GM23338 (cell line): ENCODE results near the gene GRM4. TPM values are rescaled to one million over a fixed set of nuclear protein-coding genes. Genes with fewer than 3 reads are reported as not detected.
A peak's percentile ranks its signal among the peaks of the same experiment; 100 is the strongest.

ENCODE experiments used
- ATAC-seq: fragments of 200-7000 bp; cut with Tn5 transposase; 3 replicates; pipeline ENCODE4 v1.9.1; 2020
- DNase-seq: peaks from one replicate; pipeline ENCODE4 v3.0.0-alpha.2; 2015; ENCODE audit warnings: low spot score
- H2AFZ ChIP-seq: fragments of 200-600 bp; sonication (generic); 2 replicates; pipeline ENCODE4 v1.8.0; 2016; ENCODE audit warnings: antibody characterized with exemption, mild to moderate bottlenecking, moderate library complexity
- H3F3A ChIP-seq: fragments of 200-600 bp; sonication (generic); replicated peaks from 2 replicates; pipeline ENCODE4 v1.8.0; 2017; ENCODE audit warnings: antibody characterized with exemption, mixed run types, low read depth
- H3K27ac ChIP-seq: fragments of 200-600 bp; sonication (generic); 2 replicates; pipeline ENCODE4 v1.6.1; 2016; ENCODE audit warnings: low read depth
- H3K27me3 ChIP-seq: fragments of 200-600 bp; sonication (generic); 2 replicates; pipeline ENCODE4 v1.8.0; 2016; ENCODE audit warnings: mild to moderate bottlenecking, mixed run types, moderate library complexity; ENCODE audit not compliant: insufficient read depth
- H3K36me3 ChIP-seq: fragments of 200-600 bp; sonication (generic); 2 replicates; pipeline ENCODE4 v1.8.0; 2016; ENCODE audit warnings: mild to moderate bottlenecking; ENCODE audit not compliant: insufficient read depth
- H3K4me1 ChIP-seq: fragments of 200-600 bp; sonication (generic); 2 replicates; pipeline ENCODE4 v1.8.0; 2016; ENCODE audit warnings: mild to moderate bottlenecking, moderate library complexity; ENCODE audit not compliant: insufficient read depth
- H3K4me2 ChIP-seq: fragments of 200-600 bp; sonication (generic); 2 replicates; pipeline ENCODE4 v1.7.1; 2017; ENCODE audit warnings: mixed run types
- H3K4me3 ChIP-seq: fragments of 200-600 bp; sonication (generic); 2 replicates; pipeline ENCODE4 v1.6.1; 2016; ENCODE audit warnings: mixed run types
- H3K79me2 ChIP-seq: fragments of 200-600 bp; sonication (generic); replicated peaks from 2 replicates; pipeline ENCODE4 v1.8.0; 2017; ENCODE audit warnings: mild to moderate bottlenecking; ENCODE audit not compliant: insufficient read depth
- H3K9me2 ChIP-seq: fragments of 200-600 bp; sonication (generic); 2 replicates; pipeline ENCODE4 v1.8.0; 2017; ENCODE audit not compliant: insufficient read depth
- H4K20me1 ChIP-seq: fragments of 200-600 bp; sonication (generic); replicated peaks from 2 replicates; pipeline ENCODE4 v1.8.0; 2017; ENCODE audit warnings: mild to moderate bottlenecking; ENCODE audit not compliant: insufficient read depth
- H3K27ac Mint-ChIP-seq: 2 replicates; pipeline ENCODE4 v1.8.0; 2020; ENCODE audit warnings: inconsistent platforms, mild to moderate bottlenecking, moderate library complexity, mixed read lengths
- H3K27me3 Mint-ChIP-seq: 3 replicates; pipeline ENCODE4 v1.8.0; 2022; ENCODE audit warnings: low read depth, mild to moderate bottlenecking, moderate library complexity, mixed read lengths, inconsistent platforms; ENCODE audit not compliant: insufficient read depth, poor library complexity
- H3K36me3 Mint-ChIP-seq: 3 replicates; pipeline ENCODE4 v1.8.0; 2021; ENCODE audit warnings: low read depth, mild to moderate bottlenecking, inconsistent platforms, moderate library complexity, mixed read lengths
- H3K4me1 Mint-ChIP-seq: 3 replicates; pipeline ENCODE4 v1.8.0; 2020; ENCODE audit warnings: mild to moderate bottlenecking, inconsistent platforms, mixed read lengths
- H3K4me3 Mint-ChIP-seq: 3 replicates; pipeline ENCODE4 v1.8.0; 2021; ENCODE audit warnings: moderate library complexity, mild to moderate bottlenecking, inconsistent platforms, mixed read lengths
- H3K9me3 Mint-ChIP-seq: 3 replicates; pipeline ENCODE4 v1.8.0; 2020; ENCODE audit warnings: moderate library complexity, mild to moderate bottlenecking, inconsistent platforms, mixed read lengths
- CREB1 ChIP-seq: fragments of 250-450 bp; sonication (Bioruptor Pico); IDR thresholded peaks from 2 replicates; pipeline ENCODE4 v1.5.0; 2020; ENCODE audit warnings: low read depth, mild to moderate bottlenecking, moderate library complexity
- CTCF ChIP-seq, 2 experiments: fragments of 200-600 bp in 1 of 2; sonication (generic) in 1 of 2; conservative IDR thresholded peaks; 2 replicates each; pipeline versions ENCODE4 v1.5.1 to v1.6.1; 2016 to 2017; ENCODE audit warnings: antibody characterized with exemption in 2 of 2, low read depth in 2 of 2, mild to moderate bottlenecking in 2 of 2, moderate library complexity in 1 of 2
- ETS1 ChIP-seq: IDR thresholded peaks from 2 replicates; pipeline ENCODE4 v1.6.1; 2016; ENCODE audit warnings: antibody characterized with exemption
- EZH2 ChIP-seq: fragments of 200-600 bp; sonication (generic); IDR thresholded peaks from one replicate; pipeline ENCODE4 v1.8.0; 2017; ENCODE audit warnings: antibody characterized with exemption, mild to moderate bottlenecking, low read depth; ENCODE audit not compliant: unreplicated experiment
- EZH2phosphoT487 ChIP-seq: fragments of 200-600 bp; sonication (generic); IDR thresholded peaks from one replicate; pipeline ENCODE4 v1.8.1; 2018; ENCODE audit warnings: antibody characterized with exemption; ENCODE audit not compliant: unreplicated experiment
- JUNB ChIP-seq: IDR thresholded peaks from one replicate; pipeline ENCODE4 v1.6.1; 2016; ENCODE audit warnings: antibody characterized with exemption; ENCODE audit not compliant: unreplicated experiment
- NANOG ChIP-seq: IDR thresholded peaks from 2 replicates; pipeline ENCODE4 v1.6.1; 2016; ENCODE audit warnings: antibody characterized with exemption, borderline replicate concordance
- POLR2AphosphoS5 ChIP-seq: IDR thresholded peaks from 2 replicates; pipeline ENCODE4 v1.6.1; 2016; ENCODE audit warnings: antibody characterized with exemption, low read depth
- REST ChIP-seq: IDR thresholded peaks from one replicate; pipeline ENCODE4 v1.6.1; 2018; ENCODE audit warnings: antibody characterized with exemption; ENCODE audit not compliant: unreplicated experiment
- STAT1 ChIP-seq: IDR thresholded peaks from one replicate; pipeline ENCODE4 v1.6.1; 2016; ENCODE audit warnings: antibody characterized with exemption; ENCODE audit not compliant: unreplicated experiment
- ZNF114 ChIP-seq: fragments of 250-450 bp; sonication (Bioruptor Pico); IDR thresholded peaks from 2 replicates; pipeline ENCODE4 v1.5.0; 2020; ENCODE audit warnings: mild to moderate bottlenecking, moderate library complexity
- ZNF331 ChIP-seq: fragments of 250-450 bp; sonication (Bioruptor Pico); IDR thresholded peaks from 2 replicates; pipeline ENCODE4 v1.5.0; 2020; ENCODE audit warnings: low read depth, mild to moderate bottlenecking, moderate library complexity
- polyA plus RNA-seq: library from polyadenylated mRNA; unstranded; fragments of >200 nt; fragmentation: Nextera tagmentation; extraction: Ambion mirVana; gene quantifications from 2 replicates; pipeline ENCODE4 v1.2.1, GENCODE V29; 2016
- total RNA-seq: library from RNA; depleted of rRNA; stranded (reverse); fragments of >200 nt; shearing (Covaris generic); gene quantifications from 2 replicates; pipeline ENCODE4 v1.2.3, GENCODE V29; 2014

Gene GRM4
- total and polyA plus RNA-seq, 2 experiments from 2014 or later: 7.0 to 30.6 TPM

GRCh38 chr6:34112126-34112525 is 33.8 kb downstream of the GRM4 start:
- no peaks in the 10 kb centered on the region for H3K9me3 Mint-ChIP-seq
- H3K36me3 Mint-ChIP-seq: no peaks in the 10 kb centered on the region
- Histone ChIP-seq H3K36me3 (no peaks in the 10 kb centered on the region), H3K4me1 (0 out of 2 replicates have a peak, but pooled peaks cover 4% of the 10 kb centered on the region), H3K27ac (no peak overlapping the region), H2AFZ (no peak overlapping the region), H3K79me2 (no peaks in the 10 kb centered on the region), H3K4me3 (no peak overlapping the region), H3K4me2 (no peak overlapping the region), H3F3A (0 out of 2 replicates have a peak, but pooled peaks cover 4% of the 10 kb centered on the region), H4K20me1 (peaks cover 6% of the 10 kb centered on the region), H3K9me2 (no peaks in the 10 kb centered on the region), H3K27me3 (no peaks in the 10 kb centered on the region)
- no peak overlapping the region for H3K27ac Mint-ChIP-seq
- DNase-seq (no peak), ATAC-seq (no peak)
- TF ChIP-seq POLR2AphosphoS5: no peak
- no peak for TF ChIP-seq CREB1 (CRISPR knock-in tag)
- no peak for TF ChIP-seq JUNB
- TF ChIP-seq CTCF (conservative IDR thresholded peaks at IDR 0.05; ENCODE audit: low read depth in 2 of 2): peak; percentile 20 to 50; a peak in 3 of 4 replicates
- H3K27me3 Mint-ChIP-seq: peaks cover 3% of the 10 kb centered on the region
- H3K4me1 Mint-ChIP-seq: peaks cover 21% of the 10 kb centered on the region
- no peak overlapping the region for H3K4me3 Mint-ChIP-seq

- no peaks in the 10 kb centered on the region for H3K36me3 Mint-ChIP-seq
- Histone ChIP-seq H3K9me2 (no peaks in the 10 kb centered on the region), H4K20me1 (peaks cover 6% of the 10 kb centered on the region), H3K4me2 (no peak overlapping the region), H3K79me2 (no peaks in the 10 kb centered on the region), H2AFZ (no peak overlapping the region), H3K36me3 (no peaks in the 10 kb centered on the region), H3F3A (0 out of 2 replicates have a peak, but pooled peaks cover 1% of the 10 kb centered on the region), H3K27ac (no peak overlapping the region), H3K27me3 (no peaks in the 10 kb centered on the region), H3K4me1 (0 out of 2 replicates have a peak, but pooled peaks cover 4% of the 10 kb centered on the region), H3K4me3 (no peak overlapping the region)
- peaks cover 22% of the 10 kb centered on the region for H3K4me1 Mint-ChIP-seq
- H3K27me3 Mint-ChIP-seq: peaks cover 6% of the 10 kb centered on the region
- H3K4me3 Mint-ChIP-seq: no peak overlapping the region
- TF ChIP-seq NANOG: no peak
- no peak for TF ChIP-seq CREB1 (CRISPR knock-in tag)
- no peak for TF ChIP-seq EZH2
- no peak for TF ChIP-seq ZNF331 (CRISPR knock-in tag)
- no peak for TF ChIP-seq EZH2phosphoT487
- TF ChIP-seq STAT1: no peak
- no peak for TF ChIP-seq CTCF (conservative IDR thresholded peaks at IDR 0.05; ENCODE audit: low read depth in 2 of 2)
- TF ChIP-seq REST: no peak
- no peak for TF ChIP-seq ZNF114 (CRISPR knock-in tag)
- no peak for TF ChIP-seq ETS1
- TF ChIP-seq JUNB: no peak
- no peak overlapping the region for H3K27ac Mint-ChIP-seq
- no peaks in the 10 kb centered on the region for H3K9me3 Mint-ChIP-seq
- no peak for DNase-seq
- ATAC-seq: no peak
Observed at GRCh38 chr6:34110610-34111009, 35.3 kb downstream of the GRM4 start.
